K562 (cell line): ENCODE results near the gene FCER2. TPM values are rescaled to one million over a fixed set of nuclear protein-coding genes. Genes with fewer than 3 reads are reported as not detected.
A peak's percentile ranks its signal among the peaks of the same experiment; 100 is the strongest.

ENCODE experiments used
- ATAC-seq: fragments of 200-7000 bp; cut with Tn5 transposase; 3 replicates; pipeline ENCODE4 v1.9.1; 2020; ENCODE audit warnings: moderate library complexity
- BruUV-seq: library from RNA; stranded (reverse); fragments of 400-500 nt; replicated peaks from 2 replicates; lab custom pipeline; 2021; lab: Mats Ljungman, UMichigan
- CTCF ChIA-PET: fragments of 300-600 bp; formaldehyde crosslinking; extraction: SDS; loops from one replicate; lab custom pipeline; 2021; ENCODE audit warnings: low intra/inter-chr PET ratio; lab: Yijun Ruan, JAX
- POLR2A ChIA-PET: fragments of 300-600, 350-650 bp; sonication (Branson Sonifier 250); formaldehyde crosslinking; extraction: SDS; loops from one replicate; lab custom pipeline; 2021; ENCODE audit warnings: antibody characterized with exemption, inconsistent platforms; lab: Yijun Ruan, JAX
- DNase-seq, 4 experiments: peaks; one replicate each; pipeline versions ENCODE4 v3.0.0 to v3.0.0-alpha.2; 2011 to 2018; ENCODE audit warnings: low spot score in 3 of 4, mixed read lengths in 3 of 4; ENCODE audit errors: extremely low read depth in 1 of 4
- FAIRE-seq: peaks from 2 replicates; lab custom pipeline; 2011; peaks lifted over from hg19 to GRCh38; lab: Jason Lieb, UNC
- H2AFZ ChIP-seq: 2 replicates; pipeline ENCODE4 v1.6.0; 2011; ENCODE audit warnings: low read depth, low read length, control low read depth, inconsistent platforms
- H3K27ac ChIP-seq: fragments of 200-600 bp; 3 replicates; pipeline ENCODE4 v1.8.0; 2011; ENCODE audit warnings: low read depth, mild to moderate bottlenecking, control low read depth, inconsistent platforms, low read length, moderate library complexity, mixed read lengths; ENCODE audit errors: extremely low read depth
- H3K27me3 ChIP-seq, 2 experiments: fragments of 300-600 bp in 1 of 2; 2 replicates in 1 of 2; 3 replicates in 1 of 2; pipeline versions ENCODE4 v1.6.0 to v1.8.0; 2011; ENCODE audit warnings: inconsistent platforms in 2 of 2, low read length in 2 of 2, mild to moderate bottlenecking in 1 of 2, mixed read lengths in 1 of 2, moderate library complexity in 1 of 2; ENCODE audit not compliant: control insufficient read depth in 2 of 2, insufficient read depth in 2 of 2
- H3K36me3 ChIP-seq: fragments of 300-600 bp; 3 replicates; pipeline ENCODE4 v1.8.0; 2011; ENCODE audit warnings: mild to moderate bottlenecking, low read length, inconsistent platforms; ENCODE audit not compliant: control insufficient read depth, insufficient read depth
- H3K4me1 ChIP-seq, 2 experiments: fragments of 200-600 bp in 1 of 2; replicated peaks in 1 of 2; 2 replicates in 1 of 2; 3 replicates in 1 of 2; pipeline versions ENCODE4 v1.5.1 to v1.8.0; 2011; ENCODE audit warnings: inconsistent platforms in 2 of 2, low read length in 2 of 2, mild to moderate bottlenecking in 1 of 2, mixed read lengths in 1 of 2, moderate library complexity in 1 of 2; ENCODE audit not compliant: control insufficient read depth in 2 of 2, insufficient read depth in 2 of 2
- H3K4me2 ChIP-seq: 2 replicates; pipeline ENCODE4 v1.6.1; 2011; ENCODE audit warnings: low read length, control low read depth, inconsistent platforms, mixed read lengths; ENCODE audit not compliant: insufficient read depth
- H3K4me3 ChIP-seq: fragments of 200-600 bp; sonication (generic), shearing (Covaris generic); 2 replicates; pipeline ENCODE4 v1.5.1; 2016; ENCODE audit warnings: control low read depth, inconsistent platforms
- H3K79me2 ChIP-seq: fragments of 200-600 bp; 3 replicates; pipeline ENCODE4 v1.8.0; 2011; ENCODE audit warnings: low read length, inconsistent platforms; ENCODE audit not compliant: control insufficient read depth, insufficient read depth
- H3K9ac ChIP-seq, 2 experiments: 2 replicates each; pipeline versions ENCODE4 v1.6.0 to v1.6.1; 2011; ENCODE audit warnings: low read depth in 2 of 2, low read length in 2 of 2, control low read depth in 1 of 2, inconsistent platforms in 1 of 2, mild to moderate bottlenecking in 1 of 2, mixed read lengths in 1 of 2; ENCODE audit not compliant: insufficient read depth in 1 of 2
- H3K9me1 ChIP-seq: one replicate; pipeline ENCODE4 v1.6.0; 2011; ENCODE audit warnings: inconsistent platforms, mild to moderate bottlenecking, low read length, moderate library complexity; ENCODE audit not compliant: control insufficient read depth, insufficient read depth
- H3K9me3 ChIP-seq: replicated peaks from 2 replicates; pipeline ENCODE4 v1.5.1; 2011; ENCODE audit warnings: low read depth, low read length, inconsistent platforms; ENCODE audit not compliant: control insufficient read depth, insufficient read depth
- H4K20me1 ChIP-seq: replicated peaks from 2 replicates; pipeline ENCODE4 v1.6.1; 2011; ENCODE audit warnings: low read length, inconsistent platforms, mixed read lengths; ENCODE audit not compliant: control insufficient read depth, insufficient read depth
- FOXP4 ChIP-seq: sonication (generic); formaldehyde crosslinking; IDR thresholded peaks from 2 replicates; pipeline ENCODE4 v1.8.0; 2022; ENCODE audit warnings: mild to moderate bottlenecking, missing genetic modification reagents, borderline replicate concordance
- KLF13 ChIP-seq: fragments of 450-650 bp; IDR thresholded peaks from 2 replicates; pipeline ENCODE4 v1.6.1; 2016; ENCODE audit warnings: missing genetic modification characterization, low read depth, mild to moderate bottlenecking, missing compliant biosample characterization, moderate library complexity, borderline replicate concordance
- MAZ ChIP-seq, 2 experiments: fragments of 450-650 bp in 1 of 2; sonication (generic) in 1 of 2; formaldehyde crosslinking; IDR thresholded peaks in 1 of 2; conservative IDR thresholded peaks in 1 of 2; 2 replicates each; pipeline versions ENCODE4 v1.4.0 to v1.5.0; 2020; ENCODE audit warnings: mild to moderate bottlenecking in 1 of 2, missing genetic modification reagents in 1 of 2
- RERE ChIP-seq: sonication (generic); formaldehyde crosslinking; IDR thresholded peaks from 2 replicates; pipeline ENCODE4 v1.8.0; 2023; ENCODE audit warnings: missing genetic modification reagents, mild to moderate bottlenecking, borderline replicate concordance
- ZBTB17 ChIP-seq: fragments of 450-650 bp; formaldehyde crosslinking; IDR thresholded peaks from 2 replicates; pipeline ENCODE4 v1.4.0; 2020; ENCODE audit warnings: mild to moderate bottlenecking
- ZNF124 ChIP-seq: sonication (generic); formaldehyde crosslinking; IDR thresholded peaks from 2 replicates; pipeline ENCODE4 v1.8.1; 2022; ENCODE audit warnings: missing genetic modification reagents
- WGBS: fragments of 100-300 bp; shearing (Covaris generic); methylation state at CpG from one replicate; pipeline ENCODE4 v1.1.6; 2016; ENCODE audit warnings: low coverage, mixed read lengths; ENCODE audit not compliant: insufficient coverage; ENCODE audit errors: missing lambda C conversion rate; 5-methylcytosine and 5-hydroxymethylcytosine counted together
- in situ Hi-C: fragments of 300-500 bp; cut with MboI; formaldehyde crosslinking; loops from 4 replicates; pipeline ENCODE4 v1.15.0; 2018; ENCODE audit warnings: inconsistent platforms, mixed read lengths
- intact Hi-C: fragments of 100-400 bp; cut with micrococcal nuclease; formaldehyde crosslinking; loops from 2 replicates; pipeline ENCODE4 v1.14.2; 2022
- polyA plus RNA-seq, 8 experiments: library from polyadenylated mRNA; depleted of rRNA in 4 of 8; stranded (reverse) in 5 of 8; unstranded in 3 of 8; fragments of >200 nt; fragmentation: Nextera tagmentation in 2 of 8; fragmentation: Illumina TruSeq in 1 of 8; extraction: Ambion mirVana in 2 of 8; extraction: Trizol in 1 of 8; gene quantifications; 2 replicates each; pipeline versions ENCODE4 v1.2.1 to v1.2.3, GENCODE V29; 2011 to 2014; ENCODE audit warnings: inconsistent platforms in 1 of 8, missing spikeins in 1 of 8
- total RNA-seq, 7 experiments: library from RNA; depleted of rRNA in 6 of 7; stranded (reverse); fragments of >200 nt in 6 of 7; fragmentation: Illumina TruSeq in 2 of 7; extraction: Trizol in 2 of 7; gene quantifications; 2 replicates each; pipeline versions ENCODE4 v1.2.1 to v1.2.3, GENCODE V29; 2011 to 2021; ENCODE audit warnings: low replicate concordance in 1 of 7
- TF ChIP-seq, protein P1 (sequence below): fragments of 250-450 bp; sonication (Bioruptor Pico); IDR thresholded peaks from 2 replicates; pipeline ENCODE4 v1.5.0; 2021

FCER2 gene
- total and polyA plus RNA-seq, 9 of the 15 experiments (the other 6 are each of a cell fraction or from before 2014, with no cell fraction given): 0.11 TPM; not detected in 8

DNA sequence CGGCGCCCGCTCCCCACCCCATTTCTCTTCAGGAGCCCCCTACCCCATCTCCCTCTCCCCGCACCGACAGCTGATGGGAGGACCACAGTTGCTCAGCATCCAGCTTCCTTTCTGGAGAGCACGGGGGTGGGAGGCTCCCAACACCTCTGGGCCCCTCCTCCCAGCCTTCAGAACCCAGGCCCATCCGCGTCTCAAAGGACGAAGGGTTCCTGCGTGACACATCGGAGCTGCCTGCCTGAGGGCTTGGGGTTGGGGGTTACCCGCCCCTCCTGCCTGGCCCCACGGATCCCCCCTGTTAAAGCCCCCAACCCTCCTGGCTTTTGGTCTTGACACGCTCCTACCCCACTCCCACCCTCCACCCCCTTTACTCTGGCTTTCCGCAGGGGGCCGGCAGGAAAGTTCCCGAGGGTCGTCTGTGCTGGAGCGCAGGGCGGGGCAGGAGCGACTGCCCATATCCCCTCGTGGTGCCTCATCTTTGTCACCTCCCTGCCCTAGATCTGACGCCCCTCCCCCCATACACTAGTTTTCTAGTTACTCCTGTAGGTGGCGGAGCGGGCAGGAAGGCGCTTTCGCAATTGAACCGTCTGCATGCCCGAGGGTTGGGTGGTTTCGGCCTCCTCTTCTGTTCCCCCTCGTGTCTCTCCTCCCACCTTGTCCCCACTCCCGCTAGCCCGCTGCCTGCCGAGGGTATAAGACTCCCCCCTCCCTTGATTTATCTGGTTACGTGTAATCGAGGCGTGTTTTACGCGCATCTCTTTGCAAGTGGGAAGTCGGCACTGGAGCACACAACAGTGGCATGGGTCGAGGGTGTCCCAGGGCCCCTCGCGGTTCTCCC is 20.4 kb downstream of the FCER2 start (continued):
- TF ChIP-seq MAZ (CRISPR knock-in tag; conservative IDR thresholded peaks at IDR 0.05 in 1 of 2, IDR thresholded peaks at IDR 0.05 in 1 of 2): peak in 1 of 2 experiments; percentile 25; a peak in 1 of 4 replicates
- TF ChIP-seq, all 486 proteins: peak for 17

GRCh38 chr19:7680606-7681339 is 21.2 kb downstream of the FCER2 start, which contains the start of gene TRAPPC5:
Gene TRAPPC5 (plus strand): TSS chr19:7680833. CDS start chr19:7682254, 1,421 bp downstream.
- DNase-seq (peak; percentile 89 to 96 (median 94)), FAIRE-seq (no peak)
- peak; percentile 95; the same call in 1 of the 2 replicates for TF ChIP-seq KLF13 (tag)
- TF ChIP-seq, protein P1, sequence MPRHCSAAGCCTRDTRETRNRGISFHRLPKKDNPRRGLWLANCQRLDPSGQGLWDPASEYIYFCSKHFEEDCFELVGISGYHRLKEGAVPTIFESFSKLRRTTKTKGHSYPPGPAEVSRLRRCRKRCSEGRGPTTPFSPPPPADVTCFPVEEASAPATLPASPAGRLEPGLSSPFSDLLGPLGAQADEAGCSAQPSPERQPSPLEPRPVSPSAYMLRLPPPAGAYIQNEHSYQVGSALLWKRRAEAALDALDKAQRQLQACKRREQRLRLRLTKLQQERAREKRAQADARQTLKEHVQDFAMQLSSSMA (CRISPR knock-in tag): no peak
- no peak for TF ChIP-seq RERE (CRISPR knock-in tag)
- no peak for TF ChIP-seq ZNF124 (CRISPR knock-in tag)
- no peak for TF ChIP-seq FOXP4 (CRISPR knock-in tag)
- no peak for TF ChIP-seq ZBTB17 (CRISPR knock-in tag)

More at GRCh38 chr19:7680606-7681339, 21.2 kb downstream of the FCER2 start, which contains the start of gene TRAPPC5:
- H3K4me2 ChIP-seq: peak within 1 kb of the TSS; percentile 87
- intact Hi-C loops (loop anchor here (2.0 to 10.0 kb wide), 4 partner anchors 28 to 326 kb away; no protein-coding TSS in a partner anchor), in situ Hi-C loops (loop anchor here (5.0 to 10.0 kb wide), 2 partner anchors 113 to 326 kb away; no protein-coding TSS in a partner anchor)
- peak within 1 kb of the TSS; percentile 95 for H3K4me3 ChIP-seq
- no TSS peak for BruUV-seq
- no peaks in the 10 kb centered on the region for H3K9me3 ChIP-seq
- ChIA-PET CTCF (interaction anchor here (0.5 to 2.6 kb wide), 5 partner anchors 113 to 337 kb away, joined by 3 to 28 read pairs (median 3); no protein-coding TSS in a partner anchor), POLR2A (interaction anchor here (0.6 to 1.1 kb wide), 4 partner anchors 12 to 326 kb away, joined by 3 read pairs; no protein-coding TSS in a partner anchor)
- peak within 1 kb of the TSS; percentile 87 for H2AFZ ChIP-seq
- H3K9ac ChIP-seq: peak within 1 kb of the TSS; percentile 86 to 95
- peaks cover 3% of the 10 kb centered on the region for H3K9me1 ChIP-seq
- peaks cover 15% of the 10 kb centered on the region; the same call in 2 of the 3 replicates for H3K79me2 ChIP-seq
- peaks cover 10% of the 10 kb centered on the region; the same call in 2 of the 3 replicates for H3K36me3 ChIP-seq
- no peaks in the 10 kb centered on the region for H4K20me1 ChIP-seq
- 0 out of 5 replicates have a peak, but pooled peaks cover 0 to 8% of the 10 kb centered on the region in 2 experiments for H3K27me3 ChIP-seq
- 2% methylated on average over 30 of the region's 79 CpGs for WGBS
- H3K4me1 ChIP-seq: peaks cover 10 to 26% of the 10 kb centered on the region in 2 experiments; a peak in 4 of 5 replicates
- H3K27ac ChIP-seq: peak within 1 kb of the TSS; percentile 79
- ATAC-seq: peak; percentile 86
